ENCODE data around the gene VPS4B. TPM values are rescaled to one million over a fixed set of nuclear protein-coding genes. Genes with fewer than 3 reads are reported as not detected.

VPS4B gene
- total RNA-seq, 1 experiment from 2014 or later, result 60.2 TPM

DNA sequence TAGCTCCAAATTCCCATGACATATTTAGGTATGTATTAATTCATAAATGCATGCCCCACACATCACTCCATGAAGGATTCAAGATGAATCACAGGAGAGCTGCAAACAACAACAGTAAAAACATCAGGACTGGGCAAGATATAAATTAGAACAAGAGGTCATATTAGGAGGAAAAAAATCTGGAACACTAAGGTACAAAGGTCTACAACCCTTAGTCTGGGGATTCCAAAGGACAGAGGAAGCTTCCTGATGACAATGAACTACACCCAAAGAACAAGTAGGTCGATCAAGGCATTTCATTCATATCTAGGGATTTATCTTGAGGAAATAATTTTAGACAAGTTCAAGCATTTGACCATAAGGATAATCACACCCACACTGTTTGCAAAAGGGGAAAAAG is 14.5 kb downstream of the VPS4B start:
- H4K20me1 ChIP-seq (ENCODE audit: control insufficient read depth, insufficient read depth, insufficient read length), result no peaks in the 10 kb centered on the region
- no peak overlapping the region for H2BK15ac ChIP-seq (ENCODE audit: low read depth, low read length)
- H3K9ac ChIP-seq (ENCODE audit: extremely low read depth, insufficient read length, low read length), result no peak overlapping the region
- Mint-ChIP-seq H3K27me3 (ENCODE audit: low read depth) (no peaks in the 10 kb centered on the region), H3K27ac (peak overlapping the region in 2 of 3 experiments; percentile 53 to 78; a peak in 4 of 7 replicates), H3K4me3 (no peak overlapping the region), H3K9me3 (no peaks in the 10 kb centered on the region), H3K36me3 (ENCODE audit: insufficient read depth in 1 of 3, low read depth in 3 of 3) (peaks cover 2 to 61% (median 36%) of the 10 kb centered on the region in 3 experiments; a peak in 6 of 7 replicates), H3K4me1 (peaks cover 9 to 12% of the 10 kb centered on the region in 2 experiments)
- H3K4ac ChIP-seq (ENCODE audit: low read depth, low read length), result no peak overlapping the region
- no peak overlapping the region for H3K56ac ChIP-seq (ENCODE audit: insufficient read length, low read depth, low read length)
- H3K14ac ChIP-seq (ENCODE audit: insufficient read depth, low read length), result no peak overlapping the region
- no peak overlapping the region for H2AK5ac ChIP-seq (ENCODE audit: insufficient read length, low read length)
- H2BK20ac ChIP-seq (ENCODE audit: low read depth, low read length, poor library complexity, severe bottlenecking), result no peak overlapping the region
- no peak for DNase-seq
- H2AFZ ChIP-seq (ENCODE audit: low read length), result no peak overlapping the region
- no peak overlapping the region for H3K27ac ChIP-seq (ENCODE audit: insufficient read length, low read depth, low read length)
- no peak overlapping the region for H3T11ph ChIP-seq (ENCODE audit: low read length)
- no peaks in the 10 kb centered on the region for H3K23me2 ChIP-seq (ENCODE audit: insufficient read length, low read depth, low read length, poor library complexity, severe bottlenecking)
- H4K91ac ChIP-seq (ENCODE audit: insufficient read length, low read depth, low read length), result no peak overlapping the region
- no peaks in the 10 kb centered on the region for H3K79me1 ChIP-seq (ENCODE audit: insufficient read depth, low read depth, low read length, poor library complexity, severe bottlenecking)
- no peaks in the 10 kb centered on the region for H3K4me1 ChIP-seq (ENCODE audit: insufficient read depth, low read length)
- no peak overlapping the region for H2BK120ac ChIP-seq (ENCODE audit: low read depth, low read length, poor library complexity, severe bottlenecking)
- H3K27me3 ChIP-seq (ENCODE audit: insufficient read depth, low read length), result no peaks in the 10 kb centered on the region
- no peak overlapping the region for H3K18ac ChIP-seq (ENCODE audit: insufficient read length, low read depth, low read length)
- H2BK12ac ChIP-seq (ENCODE audit: insufficient read length, low read depth, low read length), result no peak overlapping the region
- H3K4me2 ChIP-seq (ENCODE audit: insufficient read depth, insufficient read length, low read length), result no peak overlapping the region
- H2BK5ac ChIP-seq (ENCODE audit: insufficient read length, low read length), result no peak overlapping the region
- no peaks in the 10 kb centered on the region for H3K9me3 ChIP-seq (ENCODE audit: control insufficient read depth, low read depth, low read length)
- no peak overlapping the region for H4K8ac ChIP-seq (replicated peaks; ENCODE audit: insufficient read length, low read depth, low read length)
- H3K23ac ChIP-seq (ENCODE audit: insufficient read length, low read depth, low read length), result no peak overlapping the region
- TF ChIP-seq, protein P1, sequence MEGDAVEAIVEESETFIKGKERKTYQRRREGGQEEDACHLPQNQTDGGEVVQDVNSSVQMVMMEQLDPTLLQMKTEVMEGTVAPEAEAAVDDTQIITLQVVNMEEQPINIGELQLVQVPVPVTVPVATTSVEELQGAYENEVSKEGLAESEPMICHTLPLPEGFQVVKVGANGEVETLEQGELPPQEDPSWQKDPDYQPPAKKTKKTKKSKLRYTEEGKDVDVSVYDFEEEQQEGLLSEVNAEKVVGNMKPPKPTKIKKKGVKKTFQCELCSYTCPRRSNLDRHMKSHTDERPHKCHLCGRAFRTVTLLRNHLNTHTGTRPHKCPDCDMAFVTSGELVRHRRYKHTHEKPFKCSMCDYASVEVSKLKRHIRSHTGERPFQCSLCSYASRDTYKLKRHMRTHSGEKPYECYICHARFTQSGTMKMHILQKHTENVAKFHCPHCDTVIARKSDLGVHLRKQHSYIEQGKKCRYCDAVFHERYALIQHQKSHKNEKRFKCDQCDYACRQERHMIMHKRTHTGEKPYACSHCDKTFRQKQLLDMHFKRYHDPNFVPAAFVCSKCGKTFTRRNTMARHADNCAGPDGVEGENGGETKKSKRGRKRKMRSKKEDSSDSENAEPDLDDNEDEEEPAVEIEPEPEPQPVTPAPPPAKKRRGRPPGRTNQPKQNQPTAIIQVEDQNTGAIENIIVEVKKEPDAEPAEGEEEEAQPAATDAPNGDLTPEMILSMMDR (conservative IDR thresholded peaks at IDR 0.05), result no peak
- no peaks in the 10 kb centered on the region for H3K79me2 ChIP-seq (ENCODE audit: insufficient read depth, low read length)
- no peak overlapping the region for H4K5ac ChIP-seq (ENCODE audit: insufficient read length, low read depth, low read length)
- no CpG with 5 or more reads among the region's 1 CpG for WGBS (ENCODE audit: extremely low coverage, insufficient read length, low lambda C conversion rate)

Data from H9 (cell line).